SJSA1 (cell line): ENCODE data around the gene CAMTA1. TPM values are rescaled to one million over a fixed set of nuclear protein-coding genes. Genes with fewer than 3 reads are reported as not detected.

Source experiments
- DNase-seq, 2 experiments: peaks; one replicate each; pipeline ENCODE4 v3.0.0-alpha.2; 2015 to 2020; ENCODE audit warnings: low spot score in 2 of 2, low read depth in 1 of 2
- H3K27ac ChIP-seq: fragments of 250-450 bp; sonication (Bioruptor Pico); 2 replicates; pipeline ENCODE4 v1.5.1; 2020; ENCODE audit warnings: mild to moderate bottlenecking, moderate library complexity
- H3K27me3 ChIP-seq: fragments of 250-450 bp; sonication (Bioruptor Pico); replicated peaks from 2 replicates; pipeline ENCODE4 v1.5.1; 2020; ENCODE audit warnings: mild to moderate bottlenecking, moderate library complexity
- H3K36me3 ChIP-seq: fragments of 250-450 bp; sonication (Bioruptor Pico); 2 replicates; pipeline ENCODE4 v1.5.1; 2020; ENCODE audit warnings: mild to moderate bottlenecking
- H3K4me1 ChIP-seq: fragments of 250-450 bp; sonication (Bioruptor Pico); replicated peaks from 2 replicates; pipeline ENCODE4 v1.6.1; 2021; ENCODE audit warnings: mild to moderate bottlenecking
- H3K4me3 ChIP-seq: fragments of 250-450 bp; sonication (Bioruptor Pico); 2 replicates; pipeline ENCODE4 v1.5.1; 2020; ENCODE audit warnings: mild to moderate bottlenecking
- H3K9me3 ChIP-seq: fragments of 250-450 bp; sonication (Bioruptor Pico); replicated peaks from 2 replicates; pipeline ENCODE4 v1.5.1; 2020; ENCODE audit warnings: mild to moderate bottlenecking
- total RNA-seq: library from RNA; depleted of rRNA; stranded (reverse); fragments of >200 nt; shearing (Covaris generic); gene quantifications from 2 replicates; pipeline ENCODE4 v1.2.3, GENCODE V29; 2014

CAMTA1 gene
- total RNA-seq, 1 experiment from 2014 or later = 136 TPM

DNA sequence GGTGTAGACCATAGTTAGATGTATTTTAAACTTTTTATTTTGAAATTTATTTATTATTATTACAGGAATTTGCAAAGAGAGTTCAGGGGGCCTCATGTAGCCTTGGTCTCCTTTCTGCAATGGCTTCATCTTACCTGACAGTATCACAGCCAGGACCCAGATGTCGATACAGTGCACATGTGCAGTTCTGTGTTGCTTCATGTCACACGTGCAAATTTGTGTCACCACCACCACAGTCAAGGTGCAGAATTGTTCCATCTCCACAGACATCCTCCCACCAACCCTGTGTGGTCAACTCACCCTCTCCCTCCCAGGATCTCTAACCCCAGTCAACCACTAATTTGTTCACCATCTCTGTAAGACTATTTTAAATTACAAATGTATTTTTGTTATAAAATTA is 184.5 kb downstream of the CAMTA1 start:
- H3K36me3 ChIP-seq = no peaks in the 10 kb centered on the region
- H3K9me3 ChIP-seq = no peaks in the 10 kb centered on the region
- no peak overlapping the region for H3K4me3 ChIP-seq
- H3K27ac ChIP-seq = no peak overlapping the region
- H3K4me1 ChIP-seq = no peaks in the 10 kb centered on the region
- H3K27me3 ChIP-seq = no peaks in the 10 kb centered on the region
- DNase-seq = no peak

DNA sequence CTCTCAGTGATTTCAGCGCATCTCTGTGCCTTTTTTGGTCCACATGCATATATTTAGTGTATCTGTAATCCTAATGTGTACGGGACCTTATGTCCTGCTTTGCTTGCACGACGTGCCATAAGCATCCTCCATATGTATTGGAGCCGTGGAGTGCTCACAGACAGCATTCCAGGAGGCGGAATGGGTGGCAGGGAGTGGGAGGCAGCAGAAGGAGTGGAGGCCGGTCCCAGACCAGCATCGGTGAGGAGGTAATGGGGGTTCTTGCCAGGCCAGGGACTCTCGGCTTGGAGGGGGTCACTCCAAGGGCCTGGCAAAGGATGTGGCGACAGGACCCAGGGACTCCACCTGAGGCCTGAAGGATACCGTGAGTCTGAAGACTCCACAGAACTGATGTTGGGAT is 185.0 kb downstream of the CAMTA1 start:
- no peaks in the 10 kb centered on the region for H3K27me3 ChIP-seq
- H3K4me1 ChIP-seq = no peaks in the 10 kb centered on the region
- no peak overlapping the region for H3K4me3 ChIP-seq
- H3K9me3 ChIP-seq = no peaks in the 10 kb centered on the region
- H3K36me3 ChIP-seq = no peaks in the 10 kb centered on the region
- no peak for DNase-seq
- no peak overlapping the region for H3K27ac ChIP-seq

DNA sequence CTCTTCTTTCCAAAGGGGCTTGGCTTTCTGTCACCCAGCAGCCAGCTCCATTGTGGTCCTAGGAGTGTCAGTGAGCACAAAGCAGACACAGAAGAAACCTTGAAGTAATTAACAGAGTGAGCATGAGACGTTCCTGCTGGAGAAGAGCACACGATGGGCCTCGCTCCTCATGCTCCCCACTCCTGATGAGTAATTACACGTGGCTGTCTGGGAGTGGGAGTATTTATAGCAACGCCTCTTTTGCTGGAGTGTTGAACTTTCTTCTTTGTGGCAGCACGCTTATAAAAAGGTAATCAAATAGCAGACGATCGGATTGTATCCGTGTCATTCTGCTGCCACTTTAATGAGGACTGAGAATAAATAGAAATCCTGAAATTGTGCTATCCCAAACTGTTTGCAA is 185.8 kb downstream of the CAMTA1 start:
- Histone ChIP-seq H3K27me3 (no peaks in the 10 kb centered on the region), H3K4me1 (no peaks in the 10 kb centered on the region), H3K27ac (no peak overlapping the region), H3K36me3 (no peaks in the 10 kb centered on the region), H3K4me3 (no peak overlapping the region), H3K9me3 (no peaks in the 10 kb centered on the region)
- no peak for DNase-seq

DNA sequence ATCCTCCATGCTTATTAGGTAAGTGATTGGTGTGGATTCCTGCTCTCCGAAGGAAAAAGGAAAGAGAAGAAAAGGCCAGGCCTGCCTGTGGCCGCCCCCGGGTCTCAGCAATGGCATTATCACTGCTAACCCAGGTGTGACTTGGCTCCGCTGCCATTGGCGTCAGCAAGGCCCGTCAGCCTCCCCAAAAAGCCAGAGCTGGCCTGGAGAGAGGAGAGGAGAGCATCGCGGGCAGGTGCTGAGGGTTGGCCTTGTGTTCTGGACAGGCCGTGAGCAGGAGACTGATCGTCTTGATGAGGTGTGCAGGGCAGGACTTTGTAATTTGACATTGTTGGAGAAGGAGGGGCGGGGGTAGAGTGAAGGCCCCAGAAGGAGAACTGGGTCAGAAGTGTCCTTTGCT is 186.4 kb downstream of the CAMTA1 start:
- Histone ChIP-seq H3K4me3 (no peak overlapping the region), H3K36me3 (no peaks in the 10 kb centered on the region), H3K27me3 (no peaks in the 10 kb centered on the region), H3K4me1 (no peaks in the 10 kb centered on the region), H3K27ac (no peak overlapping the region), H3K9me3 (no peaks in the 10 kb centered on the region)
- DNase-seq = no peak

DNA sequence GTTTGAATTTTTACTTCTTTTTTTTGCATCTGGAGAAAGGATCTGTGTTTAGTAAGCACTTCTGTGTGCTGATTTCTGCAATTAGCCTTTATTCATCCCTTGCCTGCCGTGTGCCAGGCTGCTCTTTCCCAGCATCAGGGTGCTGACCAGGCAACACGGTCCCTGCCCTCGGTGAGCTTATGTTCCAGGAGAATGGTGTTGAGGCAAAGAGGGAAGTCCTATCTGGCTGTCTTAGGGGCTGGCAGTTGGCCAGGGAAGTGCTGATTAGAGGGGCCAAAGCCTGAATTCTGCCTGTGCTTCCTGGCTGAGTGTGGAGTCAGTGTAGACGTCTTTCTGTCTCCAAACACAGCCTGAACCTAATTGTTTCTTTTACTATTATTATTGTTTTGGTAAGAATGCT is 187.1 kb downstream of the CAMTA1 start:
- no peak overlapping the region for H3K4me3 ChIP-seq
- H3K36me3 ChIP-seq = no peaks in the 10 kb centered on the region
- no peak overlapping the region for H3K27ac ChIP-seq
- DNase-seq = no peak
- H3K4me1 ChIP-seq = no peaks in the 10 kb centered on the region
- H3K9me3 ChIP-seq = no peaks in the 10 kb centered on the region
- no peaks in the 10 kb centered on the region for H3K27me3 ChIP-seq

DNA sequence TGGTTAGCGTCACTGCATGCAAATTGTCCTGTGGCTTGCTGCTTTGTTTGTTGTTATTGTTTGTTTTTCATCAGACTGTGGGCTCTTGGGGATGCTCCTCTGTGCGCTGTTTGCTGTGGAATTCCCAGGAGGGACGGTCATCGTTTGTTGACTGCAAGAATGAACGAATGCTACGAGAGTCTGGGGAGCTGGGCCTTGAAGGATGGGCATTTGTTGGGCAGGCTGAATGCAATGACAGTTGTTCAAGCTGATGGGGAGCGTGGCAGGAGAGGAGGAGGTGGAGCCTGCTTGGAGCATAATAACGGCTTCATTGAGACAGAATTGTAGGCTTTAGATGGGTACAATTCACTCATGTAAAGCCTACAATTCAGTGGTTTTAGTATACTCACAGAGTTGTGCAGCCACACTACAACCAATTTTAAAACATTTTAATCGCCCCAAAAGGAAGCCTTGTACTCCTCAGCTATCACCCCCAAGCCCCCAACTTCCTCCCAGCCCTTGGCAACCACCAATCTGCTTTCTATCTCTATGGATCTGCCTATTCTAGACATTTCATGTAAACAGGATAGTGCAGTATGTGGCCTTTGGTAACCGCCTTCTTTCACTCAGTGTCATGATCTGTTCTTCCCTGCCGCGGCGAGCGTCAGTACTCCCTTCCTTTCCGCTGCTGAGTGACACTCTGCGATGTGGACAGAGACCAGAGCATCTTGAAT is 190.2 kb downstream of the CAMTA1 start:
- no peak overlapping the region for H3K27ac ChIP-seq
- no peak for DNase-seq
- H3K27me3 ChIP-seq = no peaks in the 10 kb centered on the region
- no peak overlapping the region for H3K4me3 ChIP-seq
- H3K36me3 ChIP-seq = no peaks in the 10 kb centered on the region
- H3K4me1 ChIP-seq = no peaks in the 10 kb centered on the region
- no peaks in the 10 kb centered on the region for H3K9me3 ChIP-seq

DNA sequence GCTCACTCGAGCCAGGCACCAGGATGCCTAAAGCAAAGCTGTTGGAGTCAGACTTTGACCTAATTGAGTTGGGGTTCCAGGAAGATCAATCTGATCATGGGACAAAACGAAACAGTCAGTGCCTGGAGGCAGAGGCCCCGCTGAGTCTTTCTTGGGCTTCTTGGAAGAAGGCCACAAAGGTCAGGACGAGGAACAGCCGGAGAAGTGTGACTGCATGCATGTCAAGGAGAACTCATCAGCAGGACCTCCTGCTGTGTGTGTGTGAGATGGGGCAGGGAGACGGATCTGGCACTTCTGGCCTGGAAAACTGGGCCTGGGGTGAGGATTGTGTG is 190.8 kb downstream of the CAMTA1 start:
- Histone ChIP-seq H3K27me3 (no peaks in the 10 kb centered on the region), H3K9me3 (no peaks in the 10 kb centered on the region), H3K36me3 (no peaks in the 10 kb centered on the region), H3K27ac (no peak overlapping the region), H3K4me3 (no peak overlapping the region), H3K4me1 (no peaks in the 10 kb centered on the region)
- DNase-seq = no peak

DNA sequence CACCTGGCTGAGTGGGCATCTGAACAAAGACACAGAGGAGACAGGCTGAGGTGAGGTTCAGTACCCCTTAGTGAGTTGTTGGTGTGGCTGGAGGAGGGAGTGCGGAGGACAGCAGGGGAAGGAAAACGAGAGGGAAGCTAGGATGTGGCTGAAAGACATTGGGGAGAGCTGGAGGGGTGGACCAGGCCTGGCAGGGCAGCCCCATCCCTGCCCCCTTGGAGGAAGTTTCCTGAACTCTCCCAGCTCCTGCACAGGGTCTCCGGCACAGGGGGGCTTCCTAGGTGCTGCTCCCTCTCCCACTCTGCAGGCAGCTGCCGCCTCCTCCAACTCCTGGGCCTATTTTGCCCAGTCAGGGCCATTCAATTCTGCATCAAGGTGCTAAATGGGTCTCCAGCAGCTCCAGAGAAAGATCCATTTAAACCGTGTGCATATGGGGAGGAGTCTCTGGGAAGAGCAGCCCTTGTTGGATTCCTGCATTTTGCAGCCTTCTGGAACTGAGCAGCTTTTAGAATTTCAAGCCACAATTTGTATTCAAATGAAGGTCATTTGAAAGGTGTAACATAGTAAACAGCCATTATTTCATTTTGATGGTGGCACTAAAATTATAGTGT is 193.9 kb downstream of the CAMTA1 start:
- Histone ChIP-seq H3K4me1 (no peaks in the 10 kb centered on the region), H3K36me3 (no peaks in the 10 kb centered on the region), H3K9me3 (no peaks in the 10 kb centered on the region), H3K4me3 (no peak overlapping the region), H3K27ac (no peak overlapping the region), H3K27me3 (no peaks in the 10 kb centered on the region)
- no peak for DNase-seq

DNA sequence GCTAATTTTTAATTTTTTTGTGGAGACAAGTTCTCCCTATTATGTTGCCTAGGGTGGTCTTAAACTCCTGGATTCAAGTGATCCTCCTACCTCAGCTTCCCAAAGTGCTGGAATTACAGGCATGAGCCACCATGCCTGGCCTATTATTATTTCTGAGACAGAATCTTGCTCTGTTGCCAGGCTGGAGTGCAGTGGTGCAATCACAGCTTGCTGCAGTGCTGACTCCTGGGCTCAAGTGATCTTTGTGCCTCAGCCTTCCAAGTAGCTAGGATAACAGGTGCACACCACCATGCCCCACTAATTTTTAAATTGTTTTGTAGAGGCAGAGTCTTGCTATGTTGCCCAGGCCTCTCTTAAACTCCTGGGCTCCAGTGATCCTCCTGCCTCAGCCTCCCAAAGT is 196.3 kb downstream of the CAMTA1 start:
- no peak for DNase-seq
- no peaks in the 10 kb centered on the region for H3K4me1 ChIP-seq
- H3K27ac ChIP-seq = no peak overlapping the region
- no peaks in the 10 kb centered on the region for H3K9me3 ChIP-seq
- H3K27me3 ChIP-seq = no peaks in the 10 kb centered on the region
- H3K4me3 ChIP-seq = no peak overlapping the region
- no peaks in the 10 kb centered on the region for H3K36me3 ChIP-seq

DNA sequence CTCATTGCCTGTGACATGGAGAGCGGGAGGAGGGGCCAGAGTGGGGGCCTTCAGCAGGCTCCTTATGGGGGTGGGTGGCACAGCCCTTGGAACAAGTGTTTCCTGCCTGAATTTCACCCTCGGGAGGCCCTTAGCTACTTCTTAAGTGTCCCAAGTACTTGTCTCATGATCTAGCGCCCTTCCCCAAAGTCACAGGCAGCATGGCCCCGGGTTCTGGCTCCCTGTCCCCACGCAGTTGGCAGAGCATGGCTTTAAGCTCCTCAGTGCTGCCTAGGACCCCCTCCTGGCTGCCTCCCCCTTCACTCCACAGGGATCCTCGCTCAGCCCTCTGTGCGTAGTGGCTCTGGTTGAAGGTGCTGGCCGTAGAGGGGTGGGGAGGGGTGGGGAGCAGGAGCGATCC is 197.2 kb downstream of the CAMTA1 start:
- no peak for DNase-seq
- H3K4me3 ChIP-seq = no peak overlapping the region

DNA sequence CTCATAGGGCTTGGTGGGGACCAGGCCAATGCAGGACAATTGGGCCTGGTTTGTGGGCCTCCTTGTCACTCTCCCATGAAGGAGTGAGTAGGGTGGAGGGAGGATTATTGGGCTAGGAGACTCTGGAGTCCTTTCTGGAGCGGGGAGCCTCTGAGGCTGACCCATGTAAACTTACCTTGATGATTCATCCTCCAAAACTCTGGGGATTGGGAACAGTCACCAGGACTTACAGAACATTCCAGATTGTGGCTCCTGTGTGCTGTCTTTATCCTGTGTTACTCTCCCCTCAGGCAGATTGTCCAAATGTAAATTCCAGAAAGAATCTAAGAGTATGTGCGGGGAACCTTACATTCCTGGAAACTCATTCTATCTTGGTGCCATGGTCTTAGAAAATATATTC is 197.6 kb downstream of the CAMTA1 start:
- Histone ChIP-seq H3K27me3 (no peaks in the 10 kb centered on the region), H3K9me3 (no peaks in the 10 kb centered on the region), H3K27ac (no peak overlapping the region), H3K4me1 (no peaks in the 10 kb centered on the region), H3K36me3 (no peaks in the 10 kb centered on the region), H3K4me3 (no peak overlapping the region)
- no peak for DNase-seq

More for the DNA sequence above, 197.2 kb downstream of the CAMTA1 start:
- no peaks in the 10 kb centered on the region for H3K4me1 ChIP-seq
- H3K27me3 ChIP-seq = no peaks in the 10 kb centered on the region
- H3K36me3 ChIP-seq = no peaks in the 10 kb centered on the region
- no peak overlapping the region for H3K27ac ChIP-seq
- no peaks in the 10 kb centered on the region for H3K9me3 ChIP-seq

DNA sequence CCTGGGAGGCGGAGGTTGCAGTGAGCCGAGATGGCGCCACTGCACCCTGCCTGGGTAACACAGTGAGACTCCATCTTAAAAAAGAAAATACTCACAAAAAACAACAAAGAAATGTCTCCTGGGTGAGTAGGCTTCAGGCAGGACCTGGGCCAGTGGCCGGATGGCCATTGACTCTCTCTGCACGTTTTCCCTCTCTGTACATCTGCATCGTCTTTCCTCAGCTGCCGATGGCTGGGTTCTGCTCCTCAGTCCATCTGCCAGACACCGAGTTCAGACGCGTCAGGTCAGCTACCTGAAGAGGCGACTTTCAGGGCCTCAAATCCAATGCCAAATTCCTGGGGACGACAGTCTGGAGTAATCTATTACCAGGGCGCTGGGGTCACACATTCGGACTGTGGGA is 199.3 kb downstream of the CAMTA1 start:
- Histone ChIP-seq H3K4me3 (no peak overlapping the region), H3K27me3 (no peaks in the 10 kb centered on the region), H3K9me3 (no peaks in the 10 kb centered on the region), H3K4me1 (no peaks in the 10 kb centered on the region), H3K36me3 (no peaks in the 10 kb centered on the region), H3K27ac (no peak overlapping the region)
- DNase-seq = no peak

DNA sequence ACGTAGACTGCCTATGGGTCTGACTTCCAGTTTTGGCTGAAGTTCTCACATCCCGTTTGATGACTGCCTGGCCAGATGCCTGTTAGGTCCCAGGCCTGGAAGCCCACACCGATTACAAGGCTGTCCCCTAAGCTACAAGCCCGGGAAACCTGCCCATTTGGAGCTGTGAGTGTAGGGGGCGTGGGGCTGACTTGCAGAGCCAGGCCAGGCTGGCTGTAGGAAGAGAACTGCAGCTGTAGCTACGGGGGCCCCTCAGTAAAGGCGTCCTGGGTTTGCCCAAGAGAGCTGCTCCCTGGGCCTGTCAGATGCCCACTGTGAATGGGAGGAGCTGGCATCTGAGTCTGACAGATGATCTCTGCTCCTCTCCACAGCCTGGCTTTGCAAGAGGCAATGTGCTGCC is 199.7 kb downstream of the CAMTA1 start:
- no peaks in the 10 kb centered on the region for H3K36me3 ChIP-seq
- no peaks in the 10 kb centered on the region for H3K4me1 ChIP-seq
- H3K9me3 ChIP-seq = no peaks in the 10 kb centered on the region
- no peaks in the 10 kb centered on the region for H3K27me3 ChIP-seq
- no peak for DNase-seq
- no peak overlapping the region for H3K4me3 ChIP-seq
- H3K27ac ChIP-seq = no peak overlapping the region

DNA sequence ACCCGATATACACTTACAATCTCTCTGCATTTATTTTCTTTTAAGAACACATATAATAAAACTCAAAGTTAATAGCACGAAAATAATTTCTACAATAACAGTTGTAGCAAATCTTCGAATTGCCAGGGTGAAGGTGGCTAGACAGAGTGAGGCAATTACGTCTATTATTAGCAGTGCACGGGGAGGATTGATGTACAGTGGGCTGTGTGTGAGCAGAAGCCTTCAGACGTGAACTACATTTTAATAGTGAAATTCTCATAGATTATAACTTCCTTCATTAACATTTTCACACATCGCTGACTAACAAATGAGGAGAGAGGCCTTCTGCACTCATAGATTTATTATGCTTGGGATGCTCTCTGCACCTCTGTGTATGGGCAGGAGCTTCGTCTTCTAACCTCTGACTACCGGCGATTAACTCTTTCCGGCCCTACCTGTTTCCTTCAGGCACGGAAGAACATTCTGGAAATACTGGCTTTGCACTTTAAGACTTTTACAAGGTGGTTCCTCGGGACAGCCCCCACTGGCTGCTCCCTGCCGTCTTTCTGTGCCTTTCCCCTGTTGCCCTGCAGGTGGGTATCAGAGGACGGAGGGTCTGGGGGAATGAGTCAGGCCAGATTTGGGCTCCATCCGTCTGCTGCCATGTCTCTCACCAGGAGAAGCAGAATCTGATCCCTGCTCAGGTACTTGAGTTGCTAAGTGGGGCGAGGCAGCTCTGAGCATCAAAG is 200.5 kb downstream of the CAMTA1 start:
- no peak for DNase-seq
- no peak overlapping the region for H3K27ac ChIP-seq
- H3K4me1 ChIP-seq = no peaks in the 10 kb centered on the region
- no peaks in the 10 kb centered on the region for H3K36me3 ChIP-seq
- no peaks in the 10 kb centered on the region for H3K27me3 ChIP-seq
- no peaks in the 10 kb centered on the region for H3K9me3 ChIP-seq
- no peak overlapping the region for H3K4me3 ChIP-seq
